Measurements from ENCODE around the gene SCD5.
A peak's percentile ranks its signal among the peaks of the same experiment; 100 is the strongest.

Gene SCD5

GRCh38 chr4:82765134-82765533, 33.5 kb downstream of the SCD5 start:
- no peak for DNase-seq (ENCODE audit: low spot score)

GRCh38 chr4:82761229-82761628, 37.4 kb downstream of the SCD5 start:
- DNase-seq (ENCODE audit: low spot score): no peak

GRCh38 chr4:82758701-82759685, 39.6 kb downstream of the SCD5 start:
- DNase-seq (ENCODE audit: low spot score): no peak

- DNase-seq (ENCODE audit: low spot score): no peak
These were observed 42.5 kb downstream of the SCD5 start for GRCh38 chr4:82756061-82756460.

GRCh38 chr4:82755650-82756049, 42.9 kb downstream of the SCD5 start:
- no peak for DNase-seq (ENCODE audit: low spot score)

- no peak for DNase-seq (ENCODE audit: low spot score)
These were observed 44.0 kb downstream of the SCD5 start for GRCh38 chr4:82754513-82755165.

GRCh38 chr4:82753725-82754410, 44.7 kb downstream of the SCD5 start:
- no peak for DNase-seq (ENCODE audit: low spot score)

- no peak for DNase-seq (ENCODE audit: low spot score)
These were observed 45.4 kb downstream of the SCD5 start for GRCh38 chr4:82753238-82753637.

- DNase-seq (ENCODE audit: low spot score): no peak
These were observed 49.7 kb downstream of the SCD5 start for GRCh38 chr4:82748810-82749470.

- no peak for DNase-seq (ENCODE audit: low spot score)
These were observed 50.7 kb downstream of the SCD5 start for GRCh38 chr4:82747686-82748575.

- DNase-seq (ENCODE audit: low spot score): no peak
These were observed 51.7 kb downstream of the SCD5 start for GRCh38 chr4:82746705-82747574.

- DNase-seq (ENCODE audit: low spot score): peak; percentile 47
These were observed 53.3 kb downstream of the SCD5 start for GRCh38 chr4:82745173-82745842.

- no peak for DNase-seq (ENCODE audit: low spot score)
These were observed 54.2 kb downstream of the SCD5 start for GRCh38 chr4:82744284-82744968.

- no peak for DNase-seq (ENCODE audit: low spot score)
These were observed 57.4 kb downstream of the SCD5 start for GRCh38 chr4:82741188-82741587.

- peak; percentile 81 for DNase-seq (ENCODE audit: low spot score)
These were observed 59.1 kb downstream of the SCD5 start for GRCh38 chr4:82739287-82740190.

GRCh38 chr4:82737354-82737753, 61.2 kb downstream of the SCD5 start:
- no peak for DNase-seq (ENCODE audit: low spot score)

GRCh38 chr4:82733636-82734035, 65.0 kb downstream of the SCD5 start:
- no peak for DNase-seq (ENCODE audit: low spot score)

GRCh38 chr4:82728301-82728700, 70.3 kb downstream of the SCD5 start:
- no peak for DNase-seq (ENCODE audit: low spot score)

Measured in AG08395 (cell line).